Panc1 (cell line): ENCODE data around the gene COQ5.

ENCODE experiments used
- POLR2AphosphoS5 ChIP-seq: IDR thresholded peaks from 2 replicates; pipeline ENCODE4 v1.6.1; 2012; ENCODE audit warnings: mild to moderate bottlenecking, low read depth, low read length, moderate library complexity
- SIN3A ChIP-seq: IDR thresholded peaks from 2 replicates; pipeline ENCODE4 v1.6.1; 2012; ENCODE audit warnings: low read depth, mild to moderate bottlenecking, low read length, moderate library complexity, borderline replicate concordance; ENCODE audit not compliant: insufficient read depth
- TF ChIP-seq, protein P1 (sequence below): fragments of 450-650 bp; IDR thresholded peaks from 2 replicates; pipeline ENCODE4 v1.5.1; 2017; ENCODE audit warnings: mild to moderate bottlenecking
- TF ChIP-seq, protein P2 (sequence below), 2 experiments: IDR thresholded peaks; 2 replicates each; pipeline ENCODE4 v1.6.1; 2011 to 2012; ENCODE audit warnings: low read depth in 2 of 2, control low read depth in 1 of 2, low read length in 1 of 2, mild to moderate bottlenecking in 1 of 2, moderate library complexity in 1 of 2; ENCODE audit not compliant: insufficient read depth in 1 of 2

- TF ChIP-seq, protein P1, sequence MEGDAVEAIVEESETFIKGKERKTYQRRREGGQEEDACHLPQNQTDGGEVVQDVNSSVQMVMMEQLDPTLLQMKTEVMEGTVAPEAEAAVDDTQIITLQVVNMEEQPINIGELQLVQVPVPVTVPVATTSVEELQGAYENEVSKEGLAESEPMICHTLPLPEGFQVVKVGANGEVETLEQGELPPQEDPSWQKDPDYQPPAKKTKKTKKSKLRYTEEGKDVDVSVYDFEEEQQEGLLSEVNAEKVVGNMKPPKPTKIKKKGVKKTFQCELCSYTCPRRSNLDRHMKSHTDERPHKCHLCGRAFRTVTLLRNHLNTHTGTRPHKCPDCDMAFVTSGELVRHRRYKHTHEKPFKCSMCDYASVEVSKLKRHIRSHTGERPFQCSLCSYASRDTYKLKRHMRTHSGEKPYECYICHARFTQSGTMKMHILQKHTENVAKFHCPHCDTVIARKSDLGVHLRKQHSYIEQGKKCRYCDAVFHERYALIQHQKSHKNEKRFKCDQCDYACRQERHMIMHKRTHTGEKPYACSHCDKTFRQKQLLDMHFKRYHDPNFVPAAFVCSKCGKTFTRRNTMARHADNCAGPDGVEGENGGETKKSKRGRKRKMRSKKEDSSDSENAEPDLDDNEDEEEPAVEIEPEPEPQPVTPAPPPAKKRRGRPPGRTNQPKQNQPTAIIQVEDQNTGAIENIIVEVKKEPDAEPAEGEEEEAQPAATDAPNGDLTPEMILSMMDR: no peak
- TF ChIP-seq, protein P2, sequence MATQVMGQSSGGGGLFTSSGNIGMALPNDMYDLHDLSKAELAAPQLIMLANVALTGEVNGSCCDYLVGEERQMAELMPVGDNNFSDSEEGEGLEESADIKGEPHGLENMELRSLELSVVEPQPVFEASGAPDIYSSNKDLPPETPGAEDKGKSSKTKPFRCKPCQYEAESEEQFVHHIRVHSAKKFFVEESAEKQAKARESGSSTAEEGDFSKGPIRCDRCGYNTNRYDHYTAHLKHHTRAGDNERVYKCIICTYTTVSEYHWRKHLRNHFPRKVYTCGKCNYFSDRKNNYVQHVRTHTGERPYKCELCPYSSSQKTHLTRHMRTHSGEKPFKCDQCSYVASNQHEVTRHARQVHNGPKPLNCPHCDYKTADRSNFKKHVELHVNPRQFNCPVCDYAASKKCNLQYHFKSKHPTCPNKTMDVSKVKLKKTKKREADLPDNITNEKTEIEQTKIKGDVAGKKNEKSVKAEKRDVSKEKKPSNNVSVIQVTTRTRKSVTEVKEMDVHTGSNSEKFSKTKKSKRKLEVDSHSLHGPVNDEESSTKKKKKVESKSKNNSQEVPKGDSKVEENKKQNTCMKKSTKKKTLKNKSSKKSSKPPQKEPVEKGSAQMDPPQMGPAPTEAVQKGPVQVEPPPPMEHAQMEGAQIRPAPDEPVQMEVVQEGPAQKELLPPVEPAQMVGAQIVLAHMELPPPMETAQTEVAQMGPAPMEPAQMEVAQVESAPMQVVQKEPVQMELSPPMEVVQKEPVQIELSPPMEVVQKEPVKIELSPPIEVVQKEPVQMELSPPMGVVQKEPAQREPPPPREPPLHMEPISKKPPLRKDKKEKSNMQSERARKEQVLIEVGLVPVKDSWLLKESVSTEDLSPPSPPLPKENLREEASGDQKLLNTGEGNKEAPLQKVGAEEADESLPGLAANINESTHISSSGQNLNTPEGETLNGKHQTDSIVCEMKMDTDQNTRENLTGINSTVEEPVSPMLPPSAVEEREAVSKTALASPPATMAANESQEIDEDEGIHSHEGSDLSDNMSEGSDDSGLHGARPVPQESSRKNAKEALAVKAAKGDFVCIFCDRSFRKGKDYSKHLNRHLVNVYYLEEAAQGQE (IDR thresholded peaks at IDR 0.05; ENCODE audit: insufficient read depth in 1 of 2, low read depth in 2 of 2, low read length in 1 of 2): no peak
- no peak for TF ChIP-seq POLR2AphosphoS5
- no peak for TF ChIP-seq SIN3A
These were observed 42.3 kb upstream of the COQ5 start for GRCh38 chr12:120571299-120571698.
